NCI-H226 (cell line): ENCODE measurements around the gene NTNG1.

Source experiments
- DNase-seq: peaks from one replicate; pipeline ENCODE4 v3.0.0-alpha.2; 2015

NTNG1 gene

GRCh38 chr1:107344268-107344760 is 203.5 kb downstream of the NTNG1 start:
- DNase-seq = no peak

DNA sequence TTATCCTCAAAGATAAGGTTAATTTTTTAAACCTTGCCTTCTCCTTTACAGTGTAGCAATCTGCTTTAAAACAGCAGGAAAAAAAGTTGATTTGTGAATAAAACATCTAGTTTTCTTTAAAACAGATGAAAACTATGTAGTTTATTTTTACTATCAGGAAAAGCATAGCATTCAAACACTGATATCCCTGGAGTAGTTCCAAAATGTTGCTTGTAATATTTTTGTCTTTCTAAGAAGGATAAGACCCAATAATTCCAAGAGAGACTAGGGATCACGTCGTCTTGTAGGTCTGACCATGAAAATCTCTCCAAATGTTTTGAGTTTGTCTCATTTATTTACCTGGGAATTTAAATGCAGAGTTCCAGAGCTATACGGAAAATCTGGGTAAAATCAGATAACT is 204.0 kb downstream of the NTNG1 start:
- no peak for DNase-seq

DNA sequence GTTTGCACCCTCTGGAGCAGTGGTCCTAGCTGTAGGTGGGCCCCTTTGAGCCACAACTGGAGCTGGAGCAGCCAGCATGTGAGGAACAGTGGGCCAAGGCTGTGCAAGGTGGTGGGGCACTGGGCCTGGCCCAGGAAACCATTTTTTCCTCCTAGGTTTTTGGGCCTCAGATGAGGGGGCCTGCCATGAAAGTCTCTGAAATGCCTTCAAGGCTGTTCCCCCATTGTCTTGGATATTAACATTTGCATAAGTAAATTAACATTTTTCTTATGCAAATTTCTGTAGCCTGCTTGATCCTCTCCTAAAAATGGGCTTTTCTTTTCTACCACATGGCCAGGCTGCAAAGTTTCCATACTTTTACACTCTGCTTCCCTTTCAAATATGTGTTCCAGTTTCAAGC is 212.0 kb downstream of the NTNG1 start:
- DNase-seq = no peak

GRCh38 chr1:107357376-107357775 is 216.5 kb downstream of the NTNG1 start:
- no peak for DNase-seq

DNA sequence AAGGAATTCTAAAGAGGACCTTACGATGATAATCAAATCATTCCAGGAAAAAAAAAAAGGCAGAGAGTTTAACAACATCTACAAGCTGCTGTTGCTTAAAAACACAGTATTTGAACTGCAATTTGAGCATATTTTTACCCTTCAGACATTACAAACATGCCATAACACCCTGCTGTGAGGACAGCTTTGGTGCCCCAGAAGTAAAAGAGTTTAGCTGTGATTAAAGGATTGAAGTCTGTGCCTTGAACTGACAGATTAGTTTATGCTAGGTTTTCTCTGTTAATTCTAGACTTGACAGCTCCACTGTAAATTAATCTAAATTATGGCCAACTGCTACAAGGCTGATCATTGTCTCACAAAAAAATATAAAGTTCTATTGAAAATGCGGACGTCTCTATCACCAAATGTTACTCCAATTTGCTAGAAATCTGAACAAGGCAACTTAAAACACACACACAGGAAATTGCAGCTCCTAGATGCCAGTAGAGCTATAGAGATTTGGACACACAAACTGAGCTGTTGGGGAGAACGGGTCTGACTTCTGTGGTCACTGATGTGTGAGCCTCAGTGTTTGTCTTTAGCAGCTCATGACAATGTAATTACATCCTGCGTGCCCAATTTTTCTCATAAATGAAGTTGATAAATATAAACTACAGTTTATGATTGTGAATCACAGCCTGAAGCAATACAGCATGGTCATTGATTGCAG is 217.9 kb downstream of the NTNG1 start:
- DNase-seq = no peak

DNA sequence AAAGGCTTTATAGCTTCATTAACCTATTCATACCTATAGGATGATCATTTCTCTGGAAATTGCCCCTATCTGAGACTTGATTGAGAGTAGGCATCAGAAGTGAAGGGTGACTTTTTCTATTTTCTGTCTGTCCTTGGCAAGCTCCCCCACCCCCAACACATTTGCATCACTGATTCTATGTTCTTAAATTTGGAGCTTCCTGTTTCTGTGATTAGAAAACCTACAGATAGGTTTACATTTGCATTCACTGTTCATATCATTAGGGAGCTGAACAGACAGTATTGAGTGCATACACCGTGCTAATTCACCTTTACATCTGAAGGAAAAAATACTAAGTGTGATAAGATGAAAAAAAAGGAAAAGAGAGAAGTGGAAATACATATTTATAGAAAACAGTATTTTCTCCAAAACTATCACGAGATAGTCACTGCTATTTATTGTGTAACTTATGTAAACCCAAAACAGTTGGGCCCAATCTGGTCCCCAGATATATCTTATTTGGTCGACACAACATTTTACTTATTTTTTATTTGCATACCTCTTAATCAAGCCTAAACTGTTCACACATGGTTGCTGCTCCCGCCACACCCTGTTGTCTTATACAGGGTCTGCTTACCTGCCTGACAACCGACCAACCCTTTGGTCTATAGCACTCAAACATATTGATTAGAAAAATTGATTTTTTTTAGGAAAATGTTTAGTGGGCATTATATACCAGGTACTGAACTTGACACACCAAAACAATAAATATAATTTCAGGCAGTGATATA is 218.8 kb downstream of the NTNG1 start:
- DNase-seq = no peak

DNA sequence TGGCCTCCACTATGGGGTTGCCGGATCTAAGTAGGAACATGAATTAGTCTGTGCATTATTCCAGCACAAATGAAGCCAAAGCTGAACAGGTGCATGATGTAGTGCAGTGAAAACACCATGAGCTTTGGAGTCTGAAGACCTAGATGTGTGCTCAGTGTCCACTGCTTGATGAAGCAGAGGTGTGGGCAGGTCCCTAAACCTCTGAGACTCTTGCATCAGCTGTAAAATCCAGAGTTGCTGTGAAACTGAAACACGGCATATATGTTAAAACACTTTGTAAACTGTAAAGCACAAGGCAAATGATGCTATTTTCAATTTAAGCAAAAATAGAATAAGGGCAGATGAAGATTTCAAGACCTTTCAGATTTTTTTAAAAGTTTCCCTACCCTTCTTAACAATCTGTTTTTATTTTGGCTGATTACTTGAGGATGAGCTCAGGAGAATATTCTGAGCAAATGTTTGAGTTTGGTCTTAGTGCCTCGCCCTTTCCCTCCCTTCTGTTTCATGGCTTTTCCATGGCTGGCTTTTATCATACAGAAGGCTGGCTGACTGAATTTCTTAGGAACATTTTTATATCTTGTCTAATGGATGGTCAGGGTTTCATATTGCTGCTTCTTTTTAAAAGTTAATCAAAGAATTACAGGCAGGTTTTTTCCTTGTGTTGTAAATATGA is 221.8 kb downstream of the NTNG1 start:
- no peak for DNase-seq

- no peak for DNase-seq
Observed at GRCh38 chr1:107363154-107363553, 222.3 kb downstream of the NTNG1 start.

DNA sequence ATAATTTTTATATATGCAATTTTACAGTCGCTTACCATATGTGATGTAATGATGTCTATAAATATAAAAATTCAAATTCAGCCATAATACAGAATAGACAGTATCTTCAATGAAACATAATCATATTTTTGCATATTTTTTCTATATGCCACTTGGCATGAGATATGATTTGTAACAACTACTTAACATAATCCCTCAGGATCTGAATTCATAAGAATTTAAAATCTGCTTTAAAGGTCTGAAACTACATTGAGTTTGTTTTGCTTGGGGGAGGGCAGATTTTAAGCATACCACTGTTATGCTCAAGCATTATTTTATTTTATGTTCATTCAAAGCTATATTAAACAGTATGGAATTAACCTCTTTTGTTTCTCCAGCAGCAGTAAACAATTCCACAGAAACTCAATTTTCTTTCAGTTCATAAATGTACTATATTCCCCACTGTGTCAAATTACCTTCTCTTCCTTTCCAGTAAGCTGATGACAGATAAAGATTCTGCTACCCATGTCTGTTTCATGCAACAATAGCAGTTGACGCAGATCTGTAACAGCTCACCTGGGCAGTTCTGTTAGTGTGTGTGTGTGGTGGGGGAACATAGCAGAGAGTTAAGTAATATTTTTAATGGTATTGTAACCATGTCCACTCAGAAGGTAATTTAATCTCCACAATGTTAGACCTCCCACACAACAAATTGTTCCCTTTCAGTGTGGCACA is 224.8 kb downstream of the NTNG1 start:
- DNase-seq = no peak

- DNase-seq = no peak
Observed at GRCh38 chr1:107378426-107378825, 237.6 kb downstream of the NTNG1 start.

DNA sequence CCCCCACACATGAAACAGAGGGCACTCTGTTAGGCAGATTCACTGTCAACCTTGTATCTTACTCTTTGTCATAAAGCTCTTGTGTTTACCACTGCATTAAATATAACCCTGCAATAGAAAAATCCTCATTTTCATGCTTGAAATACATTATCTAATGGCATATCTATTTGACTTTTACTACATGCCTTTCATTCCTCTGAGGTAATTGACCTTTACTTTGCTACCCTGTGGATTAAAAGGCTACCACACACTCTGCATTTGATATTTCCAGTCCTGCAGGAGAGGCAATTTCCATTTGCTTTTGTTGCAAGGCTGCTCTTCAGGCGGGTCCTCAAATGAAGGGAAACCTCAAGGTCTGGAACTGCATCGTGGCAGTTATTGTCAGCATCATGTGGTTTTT is 238.0 kb downstream of the NTNG1 start:
- DNase-seq = no peak

- DNase-seq = no peak
Observed at GRCh38 chr1:107379826-107380225, 239.0 kb downstream of the NTNG1 start.

GRCh38 chr1:107389410-107390396 is 248.9 kb downstream of the NTNG1 start:
- DNase-seq = no peak

DNA sequence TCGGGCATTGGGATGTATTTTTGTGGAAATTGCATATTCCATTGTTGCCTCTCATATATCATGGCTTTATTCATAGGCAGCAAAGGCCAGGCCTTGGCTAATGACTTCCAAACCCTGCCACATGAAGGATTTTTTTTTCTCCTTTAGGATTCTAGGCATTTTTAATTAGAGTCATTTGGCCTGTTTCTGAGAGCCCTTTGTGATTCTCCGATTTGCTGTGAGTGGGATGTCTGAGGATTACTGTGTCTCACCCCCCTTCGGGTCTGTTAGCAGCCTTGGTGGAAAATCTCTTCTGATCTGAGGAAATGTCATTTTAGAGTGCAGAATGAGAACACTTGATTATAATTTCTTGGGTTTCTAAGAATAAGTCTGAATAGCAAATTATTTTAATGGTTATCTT is 253.5 kb downstream of the NTNG1 start:
- no peak for DNase-seq

DNA sequence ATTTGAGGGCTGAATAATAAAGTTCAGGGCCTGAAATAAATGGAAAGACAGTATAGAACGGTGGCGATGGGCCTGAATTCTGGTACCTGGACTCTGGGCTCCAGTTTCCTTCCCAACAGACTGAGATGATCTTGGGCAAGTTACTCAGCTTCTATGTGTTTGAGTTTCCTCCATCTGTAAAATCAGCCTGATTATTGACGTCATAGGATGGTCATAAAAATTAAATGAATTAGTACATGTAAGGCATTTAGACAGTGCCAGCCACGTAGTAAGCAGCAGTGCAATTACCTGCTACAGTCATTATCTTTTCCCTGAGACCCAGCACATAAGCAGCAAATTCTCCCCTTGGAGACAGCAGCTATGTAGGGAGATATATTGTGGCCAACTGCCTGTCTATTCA is 260.9 kb downstream of the NTNG1 start:
- DNase-seq = no peak

- peak; percentile 46 for DNase-seq
Observed at GRCh38 chr1:107404756-107405155, 263.9 kb downstream of the NTNG1 start.

DNA sequence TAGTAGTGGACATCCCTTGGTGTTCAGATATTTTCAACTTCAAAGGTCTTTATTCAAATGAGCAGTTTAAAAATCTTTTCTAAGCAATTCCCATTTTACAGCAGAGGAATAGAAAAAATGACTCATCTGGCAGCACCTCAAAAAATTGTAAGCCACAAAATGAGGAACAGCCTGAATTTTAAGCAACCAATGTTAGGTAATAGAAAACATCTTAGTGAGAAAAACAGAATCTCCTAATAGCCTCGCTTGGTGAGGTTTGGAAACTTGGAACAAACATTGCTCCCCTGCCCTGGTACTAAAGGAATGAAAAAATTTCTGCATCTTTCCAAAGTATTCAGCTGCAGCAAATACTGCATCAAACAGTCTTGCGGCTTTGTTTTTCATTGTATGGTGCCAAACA is 264.4 kb downstream of the NTNG1 start:
- DNase-seq = peak; percentile 46

- no peak for DNase-seq
Observed at GRCh38 chr1:107407011-107407410, 266.2 kb downstream of the NTNG1 start.

GRCh38 chr1:107413546-107413945 is 272.7 kb downstream of the NTNG1 start:
- DNase-seq = no peak

DNA sequence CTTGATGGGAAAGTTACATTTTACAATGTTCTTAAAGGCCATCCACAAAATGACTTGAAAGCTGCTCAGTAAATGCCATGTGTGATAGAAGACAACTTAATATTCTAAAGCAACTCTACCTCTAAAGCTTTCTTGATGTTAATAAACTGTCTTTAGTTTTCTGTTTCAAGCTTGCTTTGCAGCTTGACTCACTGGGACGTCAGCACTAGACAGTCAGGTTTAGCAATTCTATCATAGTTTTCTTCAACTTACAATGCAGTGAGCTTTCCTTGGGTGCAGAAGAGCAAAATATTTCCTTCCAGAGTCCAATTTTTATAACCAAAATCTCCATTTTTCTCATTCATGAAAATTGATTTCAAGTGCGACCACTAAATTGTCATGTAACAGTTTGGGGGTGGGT is 273.1 kb downstream of the NTNG1 start:
- no peak for DNase-seq

- no peak for DNase-seq
Observed at GRCh38 chr1:107414550-107414949, 273.7 kb downstream of the NTNG1 start.

- peak; percentile 89 for DNase-seq
Observed at GRCh38 chr1:107415241-107415640, 274.4 kb downstream of the NTNG1 start.
